CD4-positive, alpha-beta T cell treated with Interleukin-6 at 100 ng/mL for 8 hours (primary cell): ENCODE measurements around the gene AKAP12.
"Not testable (repeated sequence)": the region's sequence is repeated elsewhere in the genome, so short reads cannot be mapped to it uniquely, and the experiment has no call there.

Experiments
- DNase-seq: peaks from one replicate; pipeline ENCODE4 v3.0.0-alpha.2; 2020; ENCODE audit warnings: mixed read lengths, low spot score

AKAP12 gene

DNA sequence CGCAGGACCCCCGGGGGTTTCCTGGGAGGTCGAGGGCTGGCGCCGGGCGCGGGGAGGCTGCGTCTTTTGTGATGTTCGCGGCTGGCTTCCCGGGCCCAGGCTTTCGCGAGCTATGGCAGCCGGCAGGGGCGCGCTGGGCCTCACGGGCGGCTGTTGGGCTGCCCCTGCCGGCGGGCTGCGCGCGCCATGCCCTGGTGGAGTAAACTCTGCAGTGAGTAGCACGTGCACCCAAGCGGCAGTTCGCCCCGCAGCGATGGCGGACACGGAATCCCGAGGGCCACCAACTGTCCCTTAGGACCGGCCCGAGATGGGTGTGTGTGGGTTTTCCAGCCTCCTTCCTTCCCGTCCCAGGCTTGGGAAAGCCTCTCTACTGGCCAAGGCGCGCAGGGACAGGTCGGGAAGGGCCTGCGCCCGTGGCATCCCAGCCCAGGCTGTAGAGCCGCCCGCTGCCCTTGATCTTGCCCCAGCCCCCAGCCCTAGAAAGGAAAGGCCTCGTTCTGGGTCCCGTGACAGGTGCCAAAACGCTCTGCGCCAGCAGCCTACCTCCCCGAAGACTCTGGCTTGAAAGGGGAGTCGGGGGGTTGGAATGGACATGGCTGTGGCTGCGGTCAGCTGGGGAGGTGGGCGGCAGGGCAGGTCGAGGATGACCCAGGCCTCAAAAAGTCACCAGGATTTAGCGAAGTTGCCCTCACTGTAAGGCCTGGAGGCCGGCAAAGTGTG is 101.9 kb downstream of the AKAP12 start:
- DNase-seq = no peak

DNA sequence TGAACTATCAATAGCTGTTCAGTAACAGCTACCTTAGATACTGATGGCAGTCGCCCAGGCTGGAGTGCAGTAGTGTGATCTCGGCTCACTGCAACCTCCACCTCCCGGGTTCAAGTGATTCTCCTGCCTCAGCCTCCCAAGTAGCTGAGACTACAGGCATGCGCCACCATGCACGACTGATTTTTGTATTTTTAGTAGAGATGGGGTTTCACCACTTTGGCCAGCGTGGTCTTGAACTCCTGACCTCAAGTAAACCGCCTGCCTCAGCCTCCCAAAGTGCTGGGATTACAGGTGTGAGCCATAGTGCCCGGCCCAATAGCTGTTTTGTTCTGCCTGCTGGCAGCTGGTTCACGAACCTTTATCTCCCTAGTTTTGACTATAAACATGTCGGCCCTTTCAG is 103.0 kb downstream of the AKAP12 start:
- DNase-seq = not testable (repeated sequence)

DNA sequence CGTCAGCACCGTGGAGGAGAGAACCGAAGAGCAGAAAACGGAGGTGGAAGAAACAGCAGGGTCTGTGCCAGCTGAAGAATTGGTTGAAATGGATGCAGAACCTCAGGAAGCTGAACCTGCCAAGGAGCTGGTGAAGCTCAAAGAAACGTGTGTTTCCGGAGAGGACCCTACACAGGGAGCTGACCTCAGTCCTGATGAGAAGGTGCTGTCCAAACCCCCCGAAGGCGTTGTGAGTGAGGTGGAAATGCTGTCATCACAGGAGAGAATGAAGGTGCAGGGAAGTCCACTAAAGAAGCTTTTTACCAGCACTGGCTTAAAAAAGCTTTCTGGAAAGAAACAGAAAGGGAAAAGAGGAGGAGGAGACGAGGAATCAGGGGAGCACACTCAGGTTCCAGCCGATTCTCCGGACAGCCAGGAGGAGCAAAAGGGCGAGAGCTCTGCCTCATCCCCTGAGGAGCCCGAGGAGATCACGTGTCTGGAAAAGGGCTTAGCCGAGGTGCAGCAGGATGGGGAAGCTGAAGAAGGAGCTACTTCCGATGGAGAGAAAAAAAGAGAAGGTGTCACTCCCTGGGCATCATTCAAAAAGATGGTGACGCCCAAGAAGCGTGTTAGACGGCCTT is 110.0 kb downstream of the AKAP12 start:
- DNase-seq = no peak

DNA sequence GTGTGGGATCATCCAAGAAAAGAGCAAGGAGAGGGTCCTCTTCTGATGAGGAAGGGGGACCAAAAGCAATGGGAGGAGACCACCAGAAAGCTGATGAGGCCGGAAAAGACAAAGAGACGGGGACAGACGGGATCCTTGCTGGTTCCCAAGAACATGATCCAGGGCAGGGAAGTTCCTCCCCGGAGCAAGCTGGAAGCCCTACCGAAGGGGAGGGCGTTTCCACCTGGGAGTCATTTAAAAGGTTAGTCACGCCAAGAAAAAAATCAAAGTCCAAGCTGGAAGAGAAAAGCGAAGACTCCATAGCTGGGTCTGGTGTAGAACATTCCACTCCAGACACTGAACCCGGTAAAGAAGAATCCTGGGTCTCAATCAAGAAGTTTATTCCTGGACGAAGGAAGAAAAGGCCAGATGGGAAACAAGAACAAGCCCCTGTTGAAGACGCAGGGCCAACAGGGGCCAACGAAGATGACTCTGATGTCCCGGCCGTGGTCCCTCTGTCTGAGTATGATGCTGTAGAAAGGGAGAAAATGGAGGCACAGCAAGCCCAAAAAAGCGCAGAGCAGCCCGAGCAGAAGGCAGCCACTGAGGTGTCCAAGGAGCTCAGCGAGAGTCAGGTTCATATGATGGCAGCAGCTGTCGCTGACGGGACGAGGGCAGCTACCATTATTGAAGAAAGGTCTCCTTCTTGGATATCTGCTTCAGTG is 110.8 kb downstream of the AKAP12 start:
- DNase-seq = no peak

DNA sequence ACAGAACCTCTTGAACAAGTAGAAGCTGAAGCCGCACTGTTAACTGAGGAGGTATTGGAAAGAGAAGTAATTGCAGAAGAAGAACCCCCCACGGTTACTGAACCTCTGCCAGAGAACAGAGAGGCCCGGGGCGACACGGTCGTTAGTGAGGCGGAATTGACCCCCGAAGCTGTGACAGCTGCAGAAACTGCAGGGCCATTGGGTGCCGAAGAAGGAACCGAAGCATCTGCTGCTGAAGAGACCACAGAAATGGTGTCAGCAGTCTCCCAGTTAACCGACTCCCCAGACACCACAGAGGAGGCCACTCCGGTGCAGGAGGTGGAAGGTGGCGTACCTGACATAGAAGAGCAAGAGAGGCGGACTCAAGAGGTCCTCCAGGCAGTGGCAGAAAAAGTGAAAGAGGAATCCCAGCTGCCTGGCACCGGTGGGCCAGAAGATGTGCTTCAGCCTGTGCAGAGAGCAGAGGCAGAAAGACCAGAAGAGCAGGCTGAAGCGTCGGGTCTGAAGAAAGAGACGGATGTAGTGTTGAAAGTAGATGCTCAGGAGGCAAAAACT is 111.5 kb downstream of the AKAP12 start:
- no peak for DNase-seq

DNA sequence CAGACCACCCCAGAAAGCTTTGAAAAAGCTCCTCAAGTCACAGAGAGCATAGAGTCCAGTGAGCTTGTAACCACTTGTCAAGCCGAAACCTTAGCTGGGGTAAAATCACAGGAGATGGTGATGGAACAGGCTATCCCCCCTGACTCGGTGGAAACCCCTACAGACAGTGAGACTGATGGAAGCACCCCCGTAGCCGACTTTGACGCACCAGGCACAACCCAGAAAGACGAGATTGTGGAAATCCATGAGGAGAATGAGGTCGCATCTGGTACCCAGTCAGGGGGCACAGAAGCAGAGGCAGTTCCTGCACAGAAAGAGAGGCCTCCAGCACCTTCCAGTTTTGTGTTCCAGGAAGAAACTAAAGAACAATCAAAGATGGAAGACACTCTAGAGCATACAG is 112.0 kb downstream of the AKAP12 start:
- no peak for DNase-seq

GRCh38 chr6:151352410-151353396 is 112.9 kb downstream of the AKAP12 start:
- peak; percentile 7 for DNase-seq

- DNase-seq = no peak
Measured at GRCh38 chr6:151353795-151354194, 114.0 kb downstream of the AKAP12 start.

DNA sequence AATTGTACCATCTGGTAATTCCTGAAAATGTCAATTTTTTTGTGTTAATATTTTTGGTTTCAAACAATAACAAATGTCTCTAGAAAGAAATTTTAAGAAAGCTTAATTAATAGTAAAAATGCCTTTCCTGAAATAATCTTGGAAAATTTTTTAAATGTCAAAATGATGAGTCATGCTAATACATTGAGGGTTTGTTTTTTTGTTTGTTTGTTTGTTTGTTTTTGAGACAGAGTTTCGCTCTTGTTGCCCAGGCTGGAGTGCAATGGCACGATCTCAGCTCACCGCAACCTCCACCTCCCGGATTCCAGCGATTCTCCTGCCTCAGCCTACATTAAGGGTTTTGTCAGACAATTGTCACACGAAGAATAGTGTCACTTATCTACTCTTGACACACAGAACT is 117.2 kb downstream of the AKAP12 start:
- DNase-seq = not testable (repeated sequence)

GRCh38 chr6:151357758-151358436 is 118.1 kb downstream of the AKAP12 start:
- DNase-seq = no peak

DNA sequence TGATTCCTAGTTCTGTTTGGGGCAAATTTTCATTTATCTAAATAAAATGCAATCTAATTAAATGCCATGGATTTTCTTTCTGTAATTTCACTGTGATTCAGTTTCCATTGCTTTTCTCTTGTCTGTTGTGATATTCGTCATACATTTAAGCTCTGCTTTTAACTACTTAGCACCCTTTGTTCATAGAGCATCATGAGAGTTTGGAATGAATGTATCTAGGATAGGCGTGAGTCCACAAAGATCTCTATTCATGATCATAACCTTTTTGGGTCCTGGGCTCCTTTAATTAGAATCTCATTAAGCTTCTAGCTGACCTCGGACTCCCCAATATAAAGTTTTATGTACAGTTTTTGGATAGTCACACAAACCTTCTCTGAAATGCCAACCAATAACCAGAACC is 118.7 kb downstream of the AKAP12 start:
- DNase-seq = no peak

DNA sequence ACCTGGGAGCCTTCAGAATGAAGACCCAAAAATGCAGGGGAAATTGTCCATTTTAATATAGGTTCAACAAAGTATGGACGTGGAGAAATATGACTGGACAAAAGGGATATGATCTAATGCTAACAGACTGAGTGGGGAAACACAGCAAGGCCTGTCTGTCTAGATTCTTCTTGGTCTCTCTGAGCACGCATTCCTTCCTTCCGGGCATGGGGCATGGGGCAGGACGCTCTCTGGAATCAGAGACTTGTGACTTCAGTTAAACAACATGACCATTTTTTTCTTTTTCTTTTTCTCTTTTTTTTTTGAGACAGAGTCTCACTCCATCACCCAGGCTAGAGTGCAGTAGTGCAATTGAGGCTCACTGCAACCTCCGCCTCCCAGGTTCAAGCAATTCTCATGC is 119.7 kb downstream of the AKAP12 start:
- DNase-seq = no peak

DNA sequence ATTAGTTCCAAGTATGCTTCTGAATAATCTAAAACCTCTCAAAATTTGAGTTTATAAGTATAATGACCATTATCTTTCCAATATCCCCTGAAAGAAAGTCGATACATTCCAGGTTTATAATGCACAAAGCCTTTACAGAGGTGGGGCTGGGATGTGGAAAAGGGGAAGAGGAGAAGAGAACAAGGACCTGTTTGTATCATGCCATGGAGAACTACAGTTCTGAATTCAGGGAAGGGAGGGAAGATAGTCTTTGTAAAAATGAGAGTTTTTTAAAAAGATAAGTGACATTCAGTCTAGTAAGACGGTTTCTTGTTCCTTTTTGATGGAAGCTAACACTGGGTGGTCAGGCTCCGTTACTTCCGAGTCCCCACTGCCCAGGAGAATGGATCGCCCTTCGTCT is 125.5 kb downstream of the AKAP12 start:
- DNase-seq = no peak

DNA sequence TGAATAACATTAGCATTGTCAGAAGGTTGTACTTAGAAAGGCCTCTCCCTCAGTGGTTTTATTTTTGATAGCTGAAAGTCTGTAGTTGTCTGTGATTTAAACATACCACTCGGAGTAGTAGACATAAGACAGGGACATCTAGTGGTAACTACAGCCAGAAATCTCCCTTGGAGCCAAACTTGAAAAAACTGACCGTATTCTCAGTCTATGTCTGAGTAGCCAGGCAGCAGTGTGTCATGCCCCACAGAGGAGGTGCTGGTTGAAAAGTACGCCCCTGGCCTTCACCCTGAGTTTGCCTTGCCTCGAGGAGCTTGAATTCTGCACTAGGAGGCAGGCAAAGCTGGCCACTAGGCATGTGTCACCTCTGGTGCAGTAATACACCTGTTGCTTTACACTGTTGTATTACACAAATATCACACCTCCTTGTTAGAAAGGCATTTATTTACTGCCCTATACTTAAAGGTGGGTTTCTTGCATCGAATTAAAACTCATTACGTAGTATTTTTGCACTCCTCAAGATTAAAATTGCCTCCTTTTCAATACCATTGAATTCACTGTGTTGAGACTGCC is 130.8 kb downstream of the AKAP12 start:
- no peak for DNase-seq

- no peak for DNase-seq
Measured at GRCh38 chr6:151372164-151372563, 132.4 kb downstream of the AKAP12 start.

DNA sequence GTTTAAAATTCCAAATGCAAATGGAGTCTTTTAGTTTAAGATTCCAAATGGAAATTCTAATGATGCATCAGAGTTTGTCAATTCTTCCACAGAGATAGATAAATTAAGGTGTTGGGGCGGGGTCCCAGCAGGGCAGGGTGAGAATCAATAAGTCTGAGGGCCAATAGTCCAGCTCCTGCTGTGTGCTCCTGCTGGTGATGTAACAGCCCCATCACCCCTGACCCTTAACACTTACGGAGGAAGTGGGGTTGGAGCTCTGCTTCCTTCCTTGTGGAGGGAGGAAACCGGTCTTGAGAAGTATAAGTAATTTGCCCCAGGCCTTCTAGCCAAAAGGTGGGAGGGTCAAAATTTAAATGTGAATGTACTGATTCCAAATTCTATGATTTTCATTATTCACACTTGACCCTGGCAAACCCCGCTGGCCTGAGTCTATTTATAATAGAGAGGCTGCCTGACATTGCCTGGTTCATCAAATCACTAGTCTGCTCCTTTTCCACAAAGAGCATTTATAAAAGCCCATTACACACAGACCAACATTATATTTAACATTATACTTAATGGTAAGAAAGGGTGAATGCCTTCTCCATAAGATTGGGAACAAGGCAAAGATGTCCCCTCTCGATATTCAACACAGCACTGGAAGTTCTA is 134.4 kb downstream of the AKAP12 start:
- peak; percentile 21 for DNase-seq

DNA sequence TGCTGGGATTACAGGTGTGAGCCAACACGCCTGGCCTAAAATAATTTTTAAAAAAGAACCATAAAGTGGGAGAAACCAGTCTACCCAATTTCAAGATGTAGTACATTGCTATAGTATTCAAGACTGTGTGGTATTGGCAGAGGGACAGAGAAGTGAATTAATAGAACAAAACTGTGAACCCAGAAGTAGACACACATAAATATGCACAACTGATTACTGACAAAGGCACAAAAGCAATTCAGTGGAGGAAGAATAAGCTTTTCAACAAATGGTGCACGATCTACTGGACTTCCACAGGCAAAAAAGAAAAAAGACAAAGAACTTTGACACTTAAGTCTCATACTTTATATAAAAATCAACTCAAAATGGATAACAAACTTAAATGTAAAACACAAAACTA is 136.1 kb downstream of the AKAP12 start:
- no peak for DNase-seq

GRCh38 chr6:151376440-151376839 is 136.7 kb downstream of the AKAP12 start:
- no peak for DNase-seq

DNA sequence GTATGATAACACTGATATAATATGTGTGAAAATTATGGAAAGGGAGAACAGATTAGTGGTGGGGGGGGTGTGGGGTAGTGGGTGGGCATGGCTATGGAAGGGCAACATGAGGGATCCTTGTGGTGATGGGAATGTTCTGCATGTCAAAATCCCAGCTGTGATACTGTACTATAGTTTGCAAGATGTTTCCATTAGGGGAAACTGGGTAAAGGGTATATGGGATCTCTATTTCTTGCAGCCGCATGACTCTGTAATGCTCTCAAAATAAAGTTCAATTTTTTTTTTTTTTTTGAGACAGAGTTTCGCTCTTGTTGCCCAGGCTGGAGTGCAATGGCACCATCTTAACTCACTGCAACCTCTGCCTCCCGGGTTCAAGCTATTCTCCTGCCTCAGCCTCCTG is 137.3 kb downstream of the AKAP12 start:
- no peak for DNase-seq
